GM23248 (cell line): ENCODE results near the gene CHRM1.

Source experiments
- EZH2 ChIP-seq: fragments of 200-600 bp; sonication (generic); IDR thresholded peaks from 2 replicates; pipeline ENCODE4 v1.6.1; 2018; ENCODE audit warnings: antibody characterized with exemption, mild to moderate bottlenecking; ENCODE audit not compliant: insufficient read depth, poor library complexity, severe bottlenecking
- EZH2phosphoT487 ChIP-seq: fragments of 200-600 bp; sonication (generic); IDR thresholded peaks from 2 replicates; pipeline ENCODE4 v1.6.1; 2018; ENCODE audit warnings: antibody characterized with exemption, moderate library complexity, mild to moderate bottlenecking, low read depth; ENCODE audit not compliant: insufficient read depth

DNA sequence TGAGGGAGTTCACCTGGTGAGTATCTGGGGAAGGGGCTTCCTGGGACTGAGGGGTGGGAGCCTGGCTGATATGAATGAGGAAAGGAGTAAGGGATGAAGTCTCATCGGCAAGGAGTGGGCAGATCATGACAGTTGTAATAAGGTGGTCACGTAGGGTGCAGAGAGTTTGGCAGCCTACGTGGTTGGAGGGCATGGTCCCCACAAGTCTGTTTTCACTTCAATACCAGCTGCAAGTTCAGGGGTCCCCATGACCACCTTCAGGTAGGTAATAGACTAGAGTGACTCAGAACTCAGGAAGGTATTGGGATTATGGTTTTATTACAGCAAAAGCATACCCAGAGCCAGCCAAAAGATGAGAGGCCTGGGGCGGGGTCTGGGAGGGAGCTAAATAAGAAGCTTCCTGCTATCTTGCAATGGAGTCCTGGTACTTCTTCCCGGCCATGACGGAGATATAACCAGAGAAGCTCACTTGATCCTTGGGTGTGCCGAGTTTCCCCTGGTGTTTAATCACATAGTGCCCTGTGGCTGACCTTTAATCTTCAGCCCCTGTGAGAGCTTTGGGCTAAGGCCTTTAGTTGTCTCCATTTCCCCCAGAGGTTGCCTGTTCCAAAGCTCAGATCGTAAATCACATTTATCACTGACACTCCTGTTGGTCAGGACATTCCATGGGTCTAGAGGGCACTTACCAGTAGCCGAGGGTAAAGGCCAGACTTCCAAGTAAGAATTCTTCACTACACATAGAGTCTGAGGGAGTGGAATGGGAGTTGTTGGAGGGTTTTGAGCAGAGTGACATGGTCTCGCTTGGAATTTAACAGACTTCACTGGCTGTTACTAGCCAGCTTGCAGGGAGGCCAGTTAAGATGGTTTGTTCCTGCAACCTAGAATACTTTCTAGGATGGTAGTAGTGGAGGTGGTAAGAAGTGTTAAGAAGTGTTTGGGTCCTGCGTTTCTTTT, 31.4 kb downstream of the CHRM1 start:
- no peak for TF ChIP-seq EZH2
- no peak for TF ChIP-seq EZH2phosphoT487
